B cell (primary cell): ENCODE measurements around the gene FBXL13. TPM values are rescaled to one million over a fixed set of nuclear protein-coding genes. Genes with fewer than 3 reads are reported as not detected.
"Not testable (repeated sequence)": the region's sequence is repeated elsewhere in the genome, so short reads cannot be mapped to it uniquely, and the experiment has no call there.

Experiments
- ATAC-seq: fragments of 200-7000 bp; cut with Tn5 transposase; one replicate; pipeline ENCODE4 v1.10.0; 2021; ENCODE audit warnings: low read depth, mild to moderate bottlenecking, moderate number of reproducible peaks, moderate library complexity
- CTCF ChIA-PET: fragments of 350-600 bp; sonication (Branson Sonifier 250); formaldehyde crosslinking; loops from one replicate; lab custom pipeline; 2021; ENCODE audit warnings: antibody characterized with exemption, inconsistent platforms; lab: Charles Lee
- POLR2A ChIA-PET: fragments of 350-600 bp; sonication (Branson Sonifier 250); formaldehyde crosslinking; loops from one replicate; lab custom pipeline; 2021; ENCODE audit warnings: antibody characterized with exemption; lab: Charles Lee
- DNase-seq: peaks from one replicate; pipeline ENCODE4 v3.0.0; 2013
- H2AFZ ChIP-seq: 2 replicates; pipeline ENCODE4 v1.6.1; 2012; ENCODE audit warnings: mild to moderate bottlenecking, low read depth, low read length; ENCODE audit not compliant: insufficient read depth, poor library complexity, severe bottlenecking
- H3K27ac ChIP-seq, 2 donors: 1 replicate in 1 of 2; 2 replicates in 1 of 2; pipeline ENCODE4 v1.5.1; 2012 to 2013; ENCODE audit warnings: low read length in 2 of 2, mild to moderate bottlenecking in 2 of 2, moderate library complexity in 1 of 2
- H3K27me3 ChIP-seq, 4 experiments: fragments of 200-600 bp in 1 of 4; sonication (generic) in 1 of 4; replicated peaks in 1 of 4; 1 replicate in 2 of 4; 2 replicates in 2 of 4; pipeline versions ENCODE4 v1.6.1 to v1.7.0; 2013 to 2016; ENCODE audit warnings: low read length in 3 of 4, mild to moderate bottlenecking in 2 of 4, mixed read lengths in 1 of 4, moderate library complexity in 1 of 4; ENCODE audit not compliant: insufficient read depth in 4 of 4, control insufficient read depth in 3 of 4; ENCODE audit errors: control extremely low read depth in 1 of 4
- H3K36me3 ChIP-seq, 2 experiments: replicated peaks in 1 of 2; 1 replicate in 1 of 2; 2 replicates in 1 of 2; pipeline versions ENCODE4 v1.6.1 to v1.7.1; 2013; ENCODE audit warnings: low read length in 1 of 2; ENCODE audit not compliant: insufficient read depth in 2 of 2, control insufficient read depth in 1 of 2; ENCODE audit errors: control extremely low read depth in 1 of 2, extremely low read depth in 1 of 2
- H3K4me1 ChIP-seq, 2 donors: fragments of 200-600 bp in 1 of 2; sonication (generic) in 1 of 2; 1 replicate in 1 of 2; 2 replicates in 1 of 2; pipeline versions ENCODE4 v1.5.1 to v1.6.1; 2013 to 2017; ENCODE audit warnings: low read length in 2 of 2; ENCODE audit not compliant: control insufficient read depth in 2 of 2, insufficient read depth in 2 of 2
- H3K4me2 ChIP-seq: replicated peaks from 2 replicates; pipeline ENCODE3; 2012; ENCODE audit warnings: mild to moderate bottlenecking, low read depth, low read length; ENCODE audit not compliant: poor library complexity, severe bottlenecking
- H3K4me3 ChIP-seq, 5 experiments: fragments of 200-600 bp in 1 of 5; sonication (generic) in 1 of 5; 1 replicate in 3 of 5; 2 replicates in 2 of 5; pipeline versions ENCODE4 v1.5.1 to v1.7.0; 2011 to 2016; ENCODE audit warnings: low read length in 4 of 5, mild to moderate bottlenecking in 4 of 5, low read depth in 2 of 5, control low read depth in 1 of 5, moderate library complexity in 1 of 5; ENCODE audit not compliant: insufficient read depth in 1 of 5; ENCODE audit errors: control extremely low read depth in 1 of 5, extremely low read depth in 1 of 5
- H3K79me2 ChIP-seq: fragments of 200-600 bp; sonication (generic); one replicate; pipeline ENCODE4 v1.6.0; 2016; ENCODE audit warnings: low read length; ENCODE audit not compliant: control insufficient read depth, insufficient read depth
- H3K9ac ChIP-seq: fragments of 200-600 bp; sonication (generic); 2 replicates; pipeline ENCODE4 v1.6.1; 2017; ENCODE audit warnings: mild to moderate bottlenecking, low read length, moderate library complexity
- H3K9me3 ChIP-seq, 3 donors: one replicate each; pipeline versions ENCODE4 v1.6.1 to v1.7.1; 2013; ENCODE audit warnings: low read length in 2 of 3; ENCODE audit not compliant: control insufficient read depth in 2 of 3, insufficient read depth in 1 of 3; ENCODE audit errors: control extremely low read depth in 1 of 3
- H4K20me1 ChIP-seq: 2 replicates; pipeline ENCODE4 v1.6.0; 2012; ENCODE audit warnings: mild to moderate bottlenecking, low read length; ENCODE audit not compliant: insufficient read depth, control insufficient read depth, poor library complexity, severe bottlenecking
- H3K27ac Mint-ChIP-seq: one replicate; pipeline ENCODE4 v1.8.0; 2021; ENCODE audit warnings: mixed read lengths
- H3K27me3 Mint-ChIP-seq: one replicate; pipeline ENCODE4 v1.8.0; 2021; ENCODE audit warnings: mixed read lengths
- H3K4me1 Mint-ChIP-seq: one replicate; pipeline ENCODE4 v1.8.0; 2021; ENCODE audit warnings: mixed read lengths
- H3K4me3 Mint-ChIP-seq: one replicate; pipeline ENCODE4 v1.8.0; 2021; ENCODE audit warnings: mixed read lengths
- H3K9me3 Mint-ChIP-seq: one replicate; pipeline ENCODE4 v1.8.0; 2022; ENCODE audit warnings: mixed read lengths; ENCODE audit not compliant: insufficient read depth
- EZH2 ChIP-seq: IDR thresholded peaks from 2 replicates; pipeline ENCODE4 v1.6.1; 2012; ENCODE audit warnings: borderline replicate concordance, low read depth, mild to moderate bottlenecking, moderate library complexity, low read length; ENCODE audit not compliant: insufficient read depth, poor library complexity, severe bottlenecking
- WGBS: methylation state at CpG from one replicate; pipeline ENCODE4 v1.1.5; 2013; ENCODE audit warnings: missing lambda C conversion rate; ENCODE audit not compliant: insufficient coverage; 5-methylcytosine and 5-hydroxymethylcytosine counted together
- intact Hi-C: fragments of 100-400 bp; cut with micrococcal nuclease; formaldehyde crosslinking; loops from one replicate; pipeline ENCODE4 v1.10.0; 2022
- polyA plus RNA-seq: library from polyadenylated mRNA; depleted of rRNA; stranded (reverse); fragments of >200 nt; gene quantifications from 2 replicates; pipeline ENCODE4 v1.2.3, GENCODE V29; 2012
- total RNA-seq, 2 donors: library from RNA; stranded (reverse); fragments of 120-200 nt in 1 of 2; gene quantifications; 1 replicate in 1 of 2; 2 replicates in 1 of 2; pipeline versions ENCODE4 v1.2.3 to v1.2.4, GENCODE V29; 2013 to 2022
- TF ChIP-seq, protein P1 (sequence below): fragments of 200-600 bp; IDR thresholded peaks from one replicate; pipeline ENCODE4 v1.8.0; 2022; ENCODE audit warnings: antibody characterized with exemption, mild to moderate bottlenecking

FBXL13 gene
- total and polyA plus RNA-seq, 2 donors (not counting 1 experiment from before 2014, with no cell fraction given) = 0.22 to 4.0 TPM

- no peaks in the 10 kb centered on the region for H3K9me3 ChIP-seq
- WGBS = no CpG with 5 or more reads among the region's 2 CpGs
- H3K4me3 Mint-ChIP-seq = no peak overlapping the region
- no peak overlapping the region for H2AFZ ChIP-seq
- no peak overlapping the region for H3K4me3 ChIP-seq
- H3K27ac Mint-ChIP-seq = no peak overlapping the region
- H3K9ac ChIP-seq = no peak overlapping the region
- intact Hi-C loops = no loop called here
- H3K36me3 ChIP-seq = peaks cover 15 to 21% of the 10 kb centered on the region in 2 experiments
- no peak overlapping the region for H3K27ac ChIP-seq
- peaks cover 5 to 12% of the 10 kb centered on the region in 2 donors for H3K4me1 ChIP-seq
- no peak overlapping the region for H3K4me2 ChIP-seq
- peaks cover 16% of the 10 kb centered on the region for H3K4me1 Mint-ChIP-seq
- POLR2A ChIA-PET = no interaction called here
- ATAC-seq = no peak
- H3K27me3 ChIP-seq = no peaks in the 10 kb centered on the region
- no peak for TF ChIP-seq EZH2
- TF ChIP-seq, protein P1, sequence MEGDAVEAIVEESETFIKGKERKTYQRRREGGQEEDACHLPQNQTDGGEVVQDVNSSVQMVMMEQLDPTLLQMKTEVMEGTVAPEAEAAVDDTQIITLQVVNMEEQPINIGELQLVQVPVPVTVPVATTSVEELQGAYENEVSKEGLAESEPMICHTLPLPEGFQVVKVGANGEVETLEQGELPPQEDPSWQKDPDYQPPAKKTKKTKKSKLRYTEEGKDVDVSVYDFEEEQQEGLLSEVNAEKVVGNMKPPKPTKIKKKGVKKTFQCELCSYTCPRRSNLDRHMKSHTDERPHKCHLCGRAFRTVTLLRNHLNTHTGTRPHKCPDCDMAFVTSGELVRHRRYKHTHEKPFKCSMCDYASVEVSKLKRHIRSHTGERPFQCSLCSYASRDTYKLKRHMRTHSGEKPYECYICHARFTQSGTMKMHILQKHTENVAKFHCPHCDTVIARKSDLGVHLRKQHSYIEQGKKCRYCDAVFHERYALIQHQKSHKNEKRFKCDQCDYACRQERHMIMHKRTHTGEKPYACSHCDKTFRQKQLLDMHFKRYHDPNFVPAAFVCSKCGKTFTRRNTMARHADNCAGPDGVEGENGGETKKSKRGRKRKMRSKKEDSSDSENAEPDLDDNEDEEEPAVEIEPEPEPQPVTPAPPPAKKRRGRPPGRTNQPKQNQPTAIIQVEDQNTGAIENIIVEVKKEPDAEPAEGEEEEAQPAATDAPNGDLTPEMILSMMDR = no peak
- H4K20me1 ChIP-seq = no peaks in the 10 kb centered on the region
- no peaks in the 10 kb centered on the region for H3K9me3 Mint-ChIP-seq
- CTCF ChIA-PET = interaction anchor here (0.6 kb wide), 1 partner anchor 322 kb away, joined by 3 read pairs; no protein-coding TSS in a partner anchor
- DNase-seq = no peak
- H3K27me3 Mint-ChIP-seq = no peaks in the 10 kb centered on the region
- H3K79me2 ChIP-seq = peaks cover 45% of the 10 kb centered on the region
Observed at GRCh38 chr7:103080923-103081322, 6.3 kb upstream of the FBXL13 start.

- POLR2A ChIA-PET = no interaction called here
- Histone ChIP-seq H3K9me3 (no peaks in the 10 kb centered on the region), H2AFZ (no peak overlapping the region), H3K4me1 (peaks cover 8 to 17% of the 10 kb centered on the region in 2 donors), H3K36me3 (peaks cover 13% of the 10 kb centered on the region in 2 experiments), H3K79me2 (peaks cover 50% of the 10 kb centered on the region), H3K27me3 (no peaks in the 10 kb centered on the region), H3K4me2 (no peak overlapping the region), H3K4me3 (no peak overlapping the region), H4K20me1 (no peaks in the 10 kb centered on the region), H3K9ac (no peak overlapping the region), H3K27ac (no peak overlapping the region)
- TF ChIP-seq, protein P1 = no peak
- no peak for TF ChIP-seq EZH2
- H3K27me3 Mint-ChIP-seq = no peaks in the 10 kb centered on the region
- intact Hi-C loops = loop anchor here (5.0 kb wide), 1 partner anchor 217 kb away; the partner anchor contains the start of gene PMPCB
- H3K4me3 Mint-ChIP-seq = no peak overlapping the region
- no CpG with 5 or more reads among the region's 3 CpGs for WGBS
- DNase-seq = no peak
- ATAC-seq = no peak
- no peak overlapping the region for H3K27ac Mint-ChIP-seq
- H3K4me1 Mint-ChIP-seq = peaks cover 22% of the 10 kb centered on the region
- CTCF ChIA-PET = no interaction called here
- no peaks in the 10 kb centered on the region for H3K9me3 Mint-ChIP-seq
Observed at GRCh38 chr7:103079836-103080235, 5.2 kb upstream of the FBXL13 start.

DNA sequence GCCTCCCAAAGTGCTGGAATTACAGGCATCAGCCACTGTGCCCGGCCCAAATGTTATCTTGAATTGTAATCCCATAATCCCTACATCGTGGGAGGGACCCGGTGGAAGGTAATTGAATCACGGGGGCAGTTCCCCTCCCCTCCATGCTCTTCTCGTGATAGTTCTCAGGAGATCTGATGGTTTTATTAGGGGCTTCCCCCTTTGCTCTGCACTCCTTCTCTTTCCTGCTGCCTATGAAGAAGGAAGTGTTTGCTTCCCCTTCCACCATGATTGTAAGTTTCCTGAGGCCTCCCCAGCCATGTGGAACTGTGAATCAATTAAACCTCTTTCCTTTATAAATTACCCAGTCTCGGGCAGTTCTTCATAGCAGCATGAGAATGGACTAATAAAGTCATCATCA lies 3.6 kb upstream of the FBXL13 start:
- CTCF ChIA-PET, ATAC-seq, H2AFZ ChIP-seq, H3K4me2 ChIP-seq, H3K27ac Mint-ChIP-seq, DNase-seq, POLR2A ChIA-PET, H3K9ac ChIP-seq, H3K4me3 ChIP-seq, H4K20me1 ChIP-seq, H3K27me3 Mint-ChIP-seq, H3K9me3 ChIP-seq, H3K27ac ChIP-seq, H3K27me3 ChIP-seq, H3K36me3 ChIP-seq, H3K9me3 Mint-ChIP-seq, H3K4me3 Mint-ChIP-seq: not testable (repeated sequence)
- intact Hi-C loops = loop anchor here (5.0 kb wide), 1 partner anchor 219 kb away; the partner anchor contains the start of gene PMPCB
- H3K4me1 ChIP-seq = peaks cover 13 to 24% of the 10 kb centered on the region in 2 donors
- WGBS = 80% methylated on average over 1 of the region's 6 CpGs
- peaks cover 50% of the 10 kb centered on the region for H3K79me2 ChIP-seq
- peaks cover 32% of the 10 kb centered on the region for H3K4me1 Mint-ChIP-seq
